Naive B cell (primary cell): ENCODE measurements around the gene YRDC. TPM values are rescaled to one million over a fixed set of nuclear protein-coding genes. Genes with fewer than 3 reads are reported as not detected.

Experiments used
- ATAC-seq, 2 donors: fragments of 150-1000 bp; cut with Tn5 transposase; 2 replicates each; pipeline ENCODE4 v1.10.0; 2021; ENCODE audit warnings: low read depth in 2 of 2, mild to moderate bottlenecking in 2 of 2, moderate library complexity in 2 of 2
- DNase-seq: peaks from one replicate; pipeline ENCODE4 v3.0.0; 2022
- H3K27ac Mint-ChIP-seq, 6 donors: one replicate each; pipeline ENCODE4 v1.8.0; 2020 to 2022; ENCODE audit warnings: mild to moderate bottlenecking in 6 of 6, mixed read lengths in 6 of 6, moderate library complexity in 5 of 6, inconsistent platforms in 2 of 6
- H3K27me3 Mint-ChIP-seq, 3 donors: one replicate each; pipeline ENCODE4 v1.8.0; 2021 to 2022; ENCODE audit warnings: mixed read lengths in 3 of 3, mild to moderate bottlenecking in 1 of 3
- H3K36me3 Mint-ChIP-seq, 2 donors: one replicate each; pipeline ENCODE4 v1.8.0; 2020 to 2022; ENCODE audit warnings: mixed read lengths in 2 of 2, inconsistent platforms in 1 of 2, mild to moderate bottlenecking in 1 of 2
- H3K4me1 Mint-ChIP-seq, 3 donors: one replicate each; pipeline ENCODE4 v1.8.0; 2020 to 2022; ENCODE audit warnings: mixed read lengths in 3 of 3, inconsistent platforms in 1 of 3, mild to moderate bottlenecking in 1 of 3, moderate library complexity in 1 of 3
- H3K4me3 Mint-ChIP-seq, 8 donors: one replicate each; pipeline ENCODE4 v1.8.0; 2020 to 2022; ENCODE audit warnings: mild to moderate bottlenecking in 8 of 8, mixed read lengths in 8 of 8, moderate library complexity in 8 of 8, inconsistent platforms in 2 of 8
- H3K9me3 Mint-ChIP-seq, 7 donors: one replicate each; pipeline ENCODE4 v1.8.0; 2020 to 2022; ENCODE audit warnings: mixed read lengths in 7 of 7, mild to moderate bottlenecking in 5 of 7, inconsistent platforms in 2 of 7, moderate library complexity in 1 of 7
- polyA plus RNA-seq, 6 donors: library from polyadenylated mRNA; unstranded; fragments of 300-500 nt; fragmentation: Illumina TruSeq; gene quantifications; one replicate each; pipeline ENCODE4 v1.2.3, GENCODE V29; 2021; ENCODE audit warnings: low read depth in 6 of 6

The YRDC gene
- polyA plus RNA-seq, 6 donors from 2014 or later = 21.3 to 52.0 (median 29.6) TPM

DNA sequence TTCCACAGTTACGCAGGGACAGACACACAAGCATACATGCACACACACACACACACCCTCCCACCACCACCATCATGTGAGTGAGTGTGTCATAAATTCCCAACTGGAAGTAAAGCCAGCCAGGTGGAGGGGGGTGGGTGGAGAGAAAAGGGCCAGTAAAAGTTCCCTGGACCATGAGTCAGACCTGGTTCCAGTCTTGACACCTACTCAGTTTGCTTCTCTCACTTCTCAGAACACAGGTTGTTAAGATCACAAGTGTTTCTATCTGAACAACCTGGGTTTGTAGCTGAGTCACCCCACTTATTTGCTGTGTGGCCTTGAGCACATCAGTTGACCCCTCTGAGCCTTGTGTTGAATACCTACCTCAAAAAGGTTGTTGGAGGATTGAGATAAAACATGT lies 52.7 kb downstream of the YRDC start:
- DNase-seq = no peak
- H3K36me3 Mint-ChIP-seq = no peaks in the 10 kb centered on the region
- H3K4me1 Mint-ChIP-seq = peaks cover 5 to 17% (median 16%) of the 10 kb centered on the region in 3 donors
- no peaks in the 10 kb centered on the region for H3K9me3 Mint-ChIP-seq
- peak overlapping the region in 1 of 8 donors; percentile 25 for H3K4me3 Mint-ChIP-seq
- H3K27ac Mint-ChIP-seq = no peak overlapping the region
- no peak for ATAC-seq
- peaks cover 15 to 49% (median 28%) of the 10 kb centered on the region in 3 donors for H3K27me3 Mint-ChIP-seq

DNA sequence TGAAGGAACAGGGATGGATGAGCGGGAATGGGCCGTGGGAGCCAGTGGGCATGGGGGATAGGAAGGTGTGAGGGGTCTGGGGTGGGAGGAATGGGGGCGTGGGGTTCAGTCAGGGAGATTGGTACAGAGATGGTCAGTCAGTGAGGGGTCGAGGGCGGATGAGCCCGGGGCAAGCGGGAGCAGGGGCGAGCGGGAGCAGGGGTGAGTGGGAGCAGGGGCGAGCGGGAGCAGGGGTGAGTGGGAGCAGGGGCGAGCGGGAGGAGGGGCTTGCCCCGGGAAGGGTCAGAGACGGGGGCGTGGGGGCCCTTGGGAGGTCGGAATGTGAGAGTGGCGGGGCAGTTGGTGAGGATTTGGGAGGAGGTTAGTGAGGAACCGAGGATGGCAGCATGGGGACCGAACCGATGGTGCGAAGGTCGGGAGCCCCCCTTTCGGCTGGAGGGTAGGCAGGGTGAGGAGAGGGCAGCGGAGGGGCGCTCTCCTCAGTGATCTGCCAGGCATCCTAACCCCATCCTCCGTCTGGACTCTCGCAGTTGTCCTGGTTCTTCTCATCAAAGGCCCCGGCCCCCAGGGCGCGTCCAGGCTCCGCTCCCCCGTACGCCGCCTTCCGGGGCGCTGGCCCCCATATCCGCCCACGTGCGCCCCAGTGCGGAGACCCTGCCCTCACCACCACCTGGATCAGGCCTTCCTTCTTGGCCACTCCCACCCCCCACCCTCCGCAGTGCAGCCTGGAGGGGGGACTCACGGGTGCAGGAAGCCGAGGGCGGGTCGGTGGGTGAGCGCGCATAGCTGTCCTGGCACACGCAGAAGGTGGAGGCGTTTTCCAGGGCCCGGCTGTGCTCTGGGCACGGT lies 54.3 kb downstream of the YRDC start:
- Mint-ChIP-seq H3K4me3 (peak overlapping the region; percentile 22 to 88 (median 72)), H3K9me3 (peaks cover 0 to 1% (median 0%) of the 10 kb centered on the region in 7 donors), H3K4me1 (peaks cover 5 to 17% (median 16%) of the 10 kb centered on the region in 3 donors), H3K27ac (peak overlapping the region in 1 of 6 donors; percentile 33), H3K27me3 (peaks cover 22 to 61% (median 33%) of the 10 kb centered on the region in 3 donors), H3K36me3 (no peaks in the 10 kb centered on the region)
- ATAC-seq = no peak
- no peak for DNase-seq

Other genes with a start within 250 kb of the YRDC start
- gene GNL2, start 212.3 kb downstream of the YRDC start, polyA plus RNA-seq = 10 to 100 TPM; 38.1 to 57.6 (median 45.4) TPM
- not detected for gene RSPO1, start 173.3 kb downstream of the YRDC start, polyA plus RNA-seq
- 1 to 10 TPM in 4 of 6 donors, under 1 TPM in 1, not detected in 1; 0.63 to 1.6 (median 1.3) TPM for gene CDCA8, start 115.7 kb downstream of the YRDC start, polyA plus RNA-seq
- gene EPHA10, start 43.1 kb downstream of the YRDC start, polyA plus RNA-seq = not detected
- gene MANEAL, start 14.4 kb downstream of the YRDC start, polyA plus RNA-seq = 1 to 10 TPM; 1.4 to 4.7 (median 3.0) TPM
- gene C1orf122, start 418 bp downstream of the YRDC start, polyA plus RNA-seq = 10 to 100 TPM; 23.3 to 32.1 (median 26.7) TPM
- gene MTF1, start 51.4 kb upstream of the YRDC start, polyA plus RNA-seq = 10 to 100 TPM in 5 of 6 donors, 1 to 10 TPM in 1; 8.7 to 29.9 (median 25.2) TPM
- gene INPP5B, start 138.8 kb upstream of the YRDC start, polyA plus RNA-seq = 10 to 100 TPM; 15.7 to 25.5 (median 22.3) TPM
- 100 to 1,000 TPM in 4 of 6 donors, 10 to 100 TPM in 2; 81.3 to 109 (median 101) TPM for gene SF3A3, start 181.8 kb upstream of the YRDC start, polyA plus RNA-seq
- gene FHL3, start 197.3 kb upstream of the YRDC start, polyA plus RNA-seq = 1 to 10 TPM in 5 of 6 donors, under 1 TPM in 1; 0.88 to 5.1 (median 1.8) TPM
- gene UTP11, start 204.5 kb upstream of the YRDC start, polyA plus RNA-seq = 10 to 100 TPM; 19.2 to 25.3 (median 20.9) TPM
- 1 to 10 TPM in 1 of 6 donors, under 1 TPM in 5; 0.18 to 1.1 (median 0.34) TPM for gene POU3F1, start 238.6 kb upstream of the YRDC start, polyA plus RNA-seq